GM18868 (cell line): ENCODE data around the gene TCAP.
"Not testable (repeated sequence)": the region's sequence is repeated elsewhere in the genome, so short reads cannot be mapped to it uniquely, and the experiment has no call there.

Experiments
- ATAC-seq: cut with Tn5 transposase; IDR thresholded peaks from one replicate; pipeline ENCODE4 v1.9.1; 2021; ENCODE audit warnings: mild to moderate bottlenecking, moderate library complexity; ENCODE audit not compliant: unreplicated experiment

The TCAP gene

GRCh38 chr17:39678340-39679116 lies 13.4 kb downstream of the TCAP start:
- no peak for ATAC-seq

GRCh38 chr17:39679521-39680192 lies 14.5 kb downstream of the TCAP start:
- no peak for ATAC-seq

DNA sequence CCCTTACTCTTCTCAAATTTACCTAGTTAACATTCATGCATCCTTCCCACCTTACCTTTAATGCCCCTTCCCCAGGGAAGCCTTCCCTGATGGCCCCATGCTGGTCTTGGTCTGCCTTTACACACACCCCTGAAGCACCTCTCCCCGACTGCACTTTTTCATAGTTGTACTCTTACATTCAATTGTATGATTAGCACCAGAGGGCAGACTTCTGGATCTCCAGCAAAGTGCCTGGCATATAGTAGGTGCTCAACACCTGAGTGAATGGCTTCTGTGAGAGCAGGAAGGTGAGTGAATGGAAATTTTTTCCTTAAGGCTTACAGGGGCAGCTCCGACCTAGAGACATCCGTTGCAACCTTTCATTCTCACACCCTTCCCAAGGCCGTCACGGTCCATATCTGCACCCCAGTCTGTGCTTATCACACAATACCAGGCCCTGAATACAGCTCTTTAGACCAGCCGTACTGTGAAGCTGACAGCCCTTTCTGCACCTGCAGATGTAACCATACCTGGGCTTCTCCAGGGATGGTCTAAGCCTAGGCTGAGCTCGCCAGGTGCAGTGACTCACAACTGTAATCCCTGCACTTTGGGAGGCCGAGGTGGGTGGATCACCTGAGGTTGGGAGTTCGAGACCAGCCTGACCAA lies 18.3 kb downstream of the TCAP start:
- no peak for ATAC-seq

DNA sequence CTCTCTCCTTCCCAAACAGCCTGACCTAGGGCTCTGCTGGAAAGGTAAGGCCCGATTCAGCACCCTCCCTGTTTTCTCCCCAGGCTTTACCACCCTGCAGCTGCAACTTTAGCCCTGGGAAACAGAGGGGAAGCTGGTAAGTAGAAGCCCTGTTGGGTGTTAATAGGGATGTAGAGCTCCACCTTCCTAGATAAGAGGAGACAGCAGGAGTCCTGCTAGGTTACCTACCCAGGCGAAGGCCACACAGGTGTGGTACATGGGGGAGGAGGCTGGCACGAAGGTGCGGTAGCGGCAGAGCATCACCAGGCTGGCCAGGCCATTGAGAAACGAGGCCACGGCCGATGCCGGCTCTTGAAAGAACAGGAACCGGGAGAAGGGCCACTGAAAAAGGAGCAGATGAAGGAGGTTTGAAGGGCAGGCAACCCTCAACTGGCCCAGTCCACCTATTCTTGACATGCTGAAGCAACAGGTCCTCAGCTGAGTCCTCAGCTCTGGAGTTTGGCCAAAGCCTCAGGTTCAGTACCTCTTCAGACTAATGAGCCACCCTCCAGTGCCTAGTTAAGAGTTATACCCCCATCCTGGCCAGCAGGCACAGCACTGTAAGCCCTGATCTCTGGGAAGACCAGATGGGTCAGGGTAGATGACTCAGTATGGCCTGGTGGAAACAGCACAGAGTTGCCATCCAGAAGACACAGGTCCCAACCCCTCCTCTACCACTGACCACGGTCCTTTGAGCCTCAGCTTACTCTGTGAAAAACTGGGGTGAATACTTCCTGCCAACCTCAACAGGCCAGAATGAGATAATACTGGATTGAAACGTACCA lies 19.4 kb downstream of the TCAP start:
- no peak for ATAC-seq

- ATAC-seq, result no peak
These were observed 22.0 kb downstream of the TCAP start for GRCh38 chr17:39687101-39687545.

- ATAC-seq, result peak; percentile 90
These were observed 22.7 kb downstream of the TCAP start, which contains the start of gene PGAP3 for GRCh38 chr17:39687546-39688474. TSS of gene PGAP3 (minus strand) at chr17:39688057. CDS start at chr17:39688014, 43 bp downstream.

- ATAC-seq, result no peak
These were observed 23.3 kb downstream of the TCAP start for GRCh38 chr17:39688475-39688835.

GRCh38 chr17:39688945-39689344 lies 23.8 kb downstream of the TCAP start:
- no peak for ATAC-seq

DNA sequence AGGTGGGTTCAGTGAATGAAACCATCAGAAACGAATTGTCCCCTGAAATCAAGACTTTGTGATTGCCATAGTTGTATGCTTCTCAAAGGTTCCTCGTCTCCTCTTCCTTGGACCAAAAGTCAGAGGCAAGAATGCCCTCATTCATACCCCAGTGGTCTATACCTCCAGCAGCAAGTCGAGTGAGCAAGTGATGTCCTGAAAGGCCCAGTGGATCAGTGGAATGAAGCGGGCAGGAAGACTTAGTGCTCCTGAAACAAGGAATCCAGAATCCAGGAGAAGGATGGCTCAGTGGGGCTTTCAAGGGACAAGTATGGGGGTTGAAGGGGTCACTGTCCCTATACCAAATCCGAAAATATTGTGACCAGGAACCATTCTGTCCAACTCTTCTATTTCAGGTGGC lies 29.4 kb downstream of the TCAP start:
- no peak for ATAC-seq

DNA sequence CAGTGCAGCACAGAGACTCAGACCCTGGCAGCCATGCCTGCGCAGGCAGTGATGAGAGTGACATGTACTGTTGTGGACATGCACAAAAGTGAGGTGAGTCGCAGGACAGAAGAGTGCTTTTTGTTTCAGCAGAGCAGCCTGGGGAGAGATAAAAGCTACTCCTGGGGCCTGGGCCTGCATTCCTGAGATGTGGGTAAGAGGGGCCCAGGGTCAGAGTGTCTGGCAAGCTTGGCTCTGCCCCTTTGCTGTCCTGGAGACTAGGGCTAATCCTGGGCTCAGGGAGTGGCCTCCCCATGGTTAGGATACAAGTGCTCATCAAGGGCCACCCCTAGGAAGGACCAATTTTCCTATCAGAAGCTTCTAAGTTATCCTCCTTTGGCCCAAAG lies 29.9 kb downstream of the TCAP start:
- no peak for ATAC-seq

DNA sequence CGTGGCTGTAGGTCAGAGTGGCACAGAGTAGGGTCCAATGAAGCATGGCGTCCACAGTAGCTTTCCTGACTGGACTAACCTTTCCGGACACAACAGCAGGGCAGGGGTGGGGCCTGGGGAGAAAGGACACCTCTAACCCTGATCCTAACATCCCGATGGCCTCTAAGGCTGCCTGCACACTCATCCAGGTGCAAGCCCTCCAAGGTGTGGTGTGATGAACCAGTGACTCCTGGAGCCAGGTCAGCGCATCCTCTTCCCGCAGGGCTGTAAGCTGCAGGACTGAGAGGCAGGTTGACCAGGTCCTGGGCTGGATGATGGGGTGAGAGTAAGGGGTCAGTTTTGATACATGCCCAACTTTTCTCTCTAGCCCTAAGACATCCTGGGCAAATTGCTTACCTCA lies 31.6 kb downstream of the TCAP start:
- no peak for ATAC-seq

GRCh38 chr17:39697961-39698360 lies 32.8 kb downstream of the TCAP start:
- no peak for ATAC-seq

DNA sequence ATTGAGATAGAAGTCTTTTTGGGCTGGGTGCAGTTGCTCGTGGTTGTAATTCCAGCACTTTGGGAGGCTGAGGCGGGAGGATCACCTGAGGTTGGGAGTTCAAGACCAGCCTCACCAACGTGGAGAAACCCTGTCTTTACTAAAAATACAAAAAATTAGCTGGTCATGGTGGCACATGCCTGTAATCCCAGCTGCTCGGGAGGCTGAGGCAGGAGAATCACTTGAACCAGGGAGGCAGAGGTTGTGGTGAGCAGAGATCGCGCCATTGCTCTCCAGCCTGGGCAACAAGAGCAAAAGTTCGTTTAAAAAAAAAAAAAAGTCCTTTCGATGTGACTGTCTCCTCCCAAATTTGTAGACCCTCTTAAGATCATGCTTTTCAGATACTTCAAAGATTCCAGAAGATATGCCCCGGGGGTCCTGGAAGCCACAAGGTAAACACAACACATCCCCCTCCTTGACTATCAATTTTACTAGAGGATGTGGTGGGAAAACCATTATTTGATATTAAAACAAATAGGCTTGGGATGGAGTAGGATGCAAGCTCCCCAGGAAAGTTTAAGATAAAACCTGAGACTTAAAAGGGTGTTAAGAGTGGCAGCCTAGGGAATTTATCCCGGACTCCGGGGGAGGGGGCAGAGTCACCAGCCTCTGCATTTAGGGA lies 34.1 kb downstream of the TCAP start:
- ATAC-seq, result not testable (repeated sequence)

- no peak for ATAC-seq
These were observed 34.6 kb downstream of the TCAP start, which contains the start of gene ERBB2 for GRCh38 chr17:39699818-39700147. TSS of gene ERBB2 (plus strand) at chr17:39700064. CDS start at chr17:39700239, 175 bp downstream.

DNA sequence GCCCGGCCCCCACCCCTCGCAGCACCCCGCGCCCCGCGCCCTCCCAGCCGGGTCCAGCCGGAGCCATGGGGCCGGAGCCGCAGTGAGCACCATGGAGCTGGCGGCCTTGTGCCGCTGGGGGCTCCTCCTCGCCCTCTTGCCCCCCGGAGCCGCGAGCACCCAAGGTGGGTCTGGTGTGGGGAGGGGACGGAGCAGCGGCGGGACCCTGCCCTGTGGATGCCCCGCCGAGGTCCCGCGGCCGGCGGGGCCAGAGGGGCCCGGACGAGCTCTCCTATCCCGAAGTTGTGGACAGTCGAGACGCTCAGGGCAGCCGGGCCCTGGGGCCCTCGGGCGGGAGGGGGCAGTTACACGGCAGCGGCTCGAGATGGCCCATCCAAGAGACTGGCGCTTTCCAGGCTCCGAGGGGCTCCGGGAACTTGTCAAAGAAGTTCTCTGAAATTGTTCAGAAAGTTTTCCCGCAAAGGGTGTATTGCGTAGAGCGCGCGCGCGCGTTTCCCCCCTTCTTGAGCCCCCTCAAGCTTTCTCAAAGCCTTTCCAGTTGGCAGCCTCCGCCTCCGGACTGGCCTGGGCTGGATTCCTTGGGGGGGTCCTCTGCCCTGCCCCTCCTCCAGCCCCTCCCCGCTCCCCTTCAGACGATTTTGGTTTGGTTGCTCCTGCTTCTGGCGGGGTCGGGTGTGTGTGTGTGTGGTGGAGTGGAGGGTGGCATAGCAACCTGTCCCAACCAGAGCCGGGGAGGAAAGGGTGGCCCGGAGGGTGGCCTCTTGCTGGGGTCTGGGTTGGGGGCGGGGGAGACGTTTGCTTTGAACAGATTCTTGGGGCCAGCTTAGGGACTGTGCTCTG lies 35.2 kb downstream of the TCAP start:
- no peak for ATAC-seq

DNA sequence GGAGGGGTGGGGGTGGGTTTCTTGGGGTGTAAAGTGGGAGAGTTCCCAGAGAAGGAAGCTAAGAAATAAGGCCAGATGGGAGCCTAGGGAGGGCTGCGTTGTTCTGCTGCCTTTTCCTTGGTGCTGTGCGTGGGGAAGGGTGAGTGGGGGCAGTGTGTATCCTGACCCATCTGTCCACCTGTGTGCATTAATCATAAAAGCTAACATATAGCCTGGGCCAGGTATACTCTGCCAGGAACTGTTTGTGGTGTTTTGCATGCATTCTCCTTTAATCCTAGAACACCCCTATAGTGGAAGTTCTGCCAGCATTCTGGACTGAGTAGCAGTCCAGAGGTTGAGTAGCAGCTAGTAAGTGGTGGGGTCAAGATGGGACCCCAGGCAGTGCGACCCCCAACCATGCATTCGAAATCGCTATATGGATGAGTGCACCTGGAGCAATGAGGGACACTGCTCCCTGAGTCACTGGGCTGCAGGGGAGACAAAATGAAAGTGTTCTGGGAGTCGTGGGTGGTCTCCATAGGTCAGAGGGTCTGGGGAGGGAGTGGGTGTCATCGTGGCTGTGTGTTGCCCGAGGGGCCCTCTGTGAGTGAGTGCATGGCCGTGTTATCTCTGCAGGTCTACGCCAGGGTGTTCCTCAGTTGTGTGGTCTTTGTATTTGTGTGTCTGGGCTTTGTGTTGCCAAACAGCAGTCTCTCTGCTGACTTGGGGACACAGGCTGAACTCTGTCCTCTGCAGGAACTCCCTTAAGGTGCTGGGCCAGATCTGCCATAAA lies 36.0 kb downstream of the TCAP start:
- no peak for ATAC-seq

DNA sequence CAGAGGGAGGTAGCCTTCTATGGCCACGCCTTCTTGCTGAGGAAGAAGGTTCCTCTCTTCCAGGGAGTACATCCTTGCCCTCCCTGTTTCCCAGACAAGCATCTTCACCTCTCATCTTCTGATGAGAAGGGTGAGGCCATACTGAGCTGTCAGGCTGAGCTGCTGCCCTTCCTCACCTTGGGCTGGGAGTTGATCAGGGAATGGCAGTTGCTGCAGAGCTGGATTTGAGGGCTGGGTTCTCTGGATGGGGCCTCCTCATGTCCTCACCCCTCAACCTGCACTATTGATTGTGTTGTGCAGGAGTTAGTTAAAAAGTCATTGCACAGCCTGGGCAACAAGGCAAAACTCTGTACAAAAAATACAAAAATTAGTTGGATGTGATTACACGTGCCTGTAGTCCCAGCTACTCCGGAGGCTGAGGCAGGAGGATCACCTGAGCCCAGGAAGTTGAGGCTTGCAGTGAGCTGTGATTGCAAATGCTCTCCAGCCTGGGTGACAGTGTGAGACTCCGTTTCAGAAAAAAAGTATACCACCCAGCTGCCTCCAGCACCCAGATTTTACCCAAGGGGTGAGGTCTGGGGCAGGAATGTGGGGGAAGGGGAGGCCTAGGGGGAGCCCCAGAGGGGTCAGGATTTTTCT lies 36.8 kb downstream of the TCAP start:
- ATAC-seq, result no peak
